HL-60/S4 treated with phorbol 12-myristate 13-acetate at 8.2 ng/mL for 4 days and 3 days (cell line): ENCODE measurements around the gene FLAD1.

Source experiments
- in situ Hi-C: fragments of 300-500 bp; cut with MboI; formaldehyde crosslinking; loops from 2 replicates; pipeline ENCODE4 v1.15.0; 2022; ENCODE audit warnings: low sequenced_read_pairs

The FLAD1 gene

DNA sequence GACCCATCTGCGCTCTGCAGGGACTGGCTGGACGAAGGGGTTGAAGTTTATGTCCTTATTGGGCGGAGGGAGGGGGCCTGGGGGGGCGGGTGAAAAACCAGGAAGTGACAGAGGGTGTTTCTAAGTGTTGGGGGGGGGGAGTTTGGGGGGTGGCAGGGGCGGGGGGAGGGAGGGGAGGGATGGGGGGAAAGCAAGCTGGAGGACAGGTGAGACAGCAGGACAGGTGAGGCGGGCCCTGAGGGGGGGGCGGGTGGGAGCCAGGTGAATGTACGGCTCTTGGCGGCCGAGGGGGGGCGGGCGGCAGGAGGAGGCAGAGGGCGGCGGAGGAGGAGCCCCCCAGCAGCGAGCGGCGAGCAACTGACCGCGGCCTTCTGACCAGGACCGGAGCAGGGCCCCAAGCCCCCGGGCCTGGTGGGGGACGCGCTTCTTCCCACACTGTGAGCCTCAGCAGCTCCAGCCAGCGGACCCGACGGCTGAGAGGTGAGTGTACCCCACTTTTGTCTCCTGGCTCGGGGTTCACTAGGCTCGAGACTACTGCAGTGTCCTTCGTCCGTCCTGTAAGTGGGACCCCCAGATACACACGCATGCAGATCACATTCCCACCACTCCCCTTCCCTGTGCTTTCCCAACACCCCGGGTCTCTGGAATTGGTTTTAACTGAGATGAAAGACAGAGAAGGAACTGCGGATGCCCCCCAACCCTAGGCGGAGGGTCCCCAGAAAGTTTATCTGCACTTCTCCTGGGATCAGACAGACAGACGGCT lies 19.5 kb downstream of the FLAD1 start, which contains the start of gene ZBTB7B:
ZBTB7B (plus strand) TSS at position 339 of the 763 bp plus-strand sequence. CDS start 11,859 bp downstream, outside the sequence.
- in situ Hi-C loops, result no loop called here

DNA sequence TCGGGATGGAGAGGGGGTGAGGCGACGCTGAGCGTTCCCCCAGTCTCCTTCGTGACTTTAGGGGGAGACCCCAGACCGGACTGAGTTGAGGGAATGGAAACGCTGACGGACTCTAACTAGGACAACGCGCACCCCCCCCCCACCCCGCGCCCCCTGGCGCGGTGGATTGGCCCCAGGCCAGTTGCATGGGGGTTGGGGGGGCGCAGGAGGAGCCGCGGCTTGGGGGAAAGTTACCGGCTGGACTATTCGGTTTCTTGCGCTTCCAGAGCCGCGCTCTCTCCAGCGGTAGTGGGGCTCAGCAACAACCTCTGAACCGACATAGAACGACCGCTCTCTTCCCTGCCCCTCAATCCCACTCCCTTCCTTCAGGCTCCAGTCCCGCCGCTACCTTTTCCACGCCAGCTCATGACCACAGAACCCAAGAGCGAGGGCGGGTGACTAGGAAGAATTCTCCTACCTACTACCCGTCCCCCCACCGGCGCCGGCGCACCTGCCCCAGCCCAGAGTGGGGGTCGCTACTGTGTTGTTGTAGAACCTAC lies 20.2 kb downstream of the FLAD1 start:
- in situ Hi-C loops, result no loop called here

DNA sequence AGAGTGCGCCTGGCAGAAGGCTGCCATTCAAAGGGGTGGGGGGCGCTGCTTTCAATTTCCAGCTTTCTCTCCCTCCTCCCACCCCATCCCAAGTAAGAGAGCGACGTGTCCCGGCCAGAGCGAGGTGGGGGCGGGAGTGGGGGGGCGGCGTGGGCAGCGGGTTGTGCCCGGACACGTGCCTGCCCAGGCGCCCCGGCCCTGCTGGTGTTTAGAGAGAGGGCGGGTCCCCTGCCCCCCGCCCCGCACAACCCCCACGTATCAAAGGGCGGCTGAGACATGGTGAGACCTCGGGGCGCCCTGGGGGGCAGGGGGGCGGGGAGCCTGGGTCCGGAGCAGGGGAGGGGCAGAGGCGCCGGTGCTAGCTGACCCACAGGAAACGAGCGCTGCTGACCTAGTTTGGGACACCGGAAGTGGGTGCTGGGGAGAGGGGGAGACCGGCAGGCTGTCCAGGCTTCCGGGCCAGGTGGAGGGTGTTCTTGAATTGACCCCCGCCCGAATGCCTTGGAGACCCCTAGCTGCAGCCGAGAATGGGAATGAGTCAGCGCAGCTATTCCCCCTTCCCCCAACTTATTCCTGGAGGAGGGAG lies 20.7 kb downstream of the FLAD1 start:
- in situ Hi-C loops, result no loop called here

DNA sequence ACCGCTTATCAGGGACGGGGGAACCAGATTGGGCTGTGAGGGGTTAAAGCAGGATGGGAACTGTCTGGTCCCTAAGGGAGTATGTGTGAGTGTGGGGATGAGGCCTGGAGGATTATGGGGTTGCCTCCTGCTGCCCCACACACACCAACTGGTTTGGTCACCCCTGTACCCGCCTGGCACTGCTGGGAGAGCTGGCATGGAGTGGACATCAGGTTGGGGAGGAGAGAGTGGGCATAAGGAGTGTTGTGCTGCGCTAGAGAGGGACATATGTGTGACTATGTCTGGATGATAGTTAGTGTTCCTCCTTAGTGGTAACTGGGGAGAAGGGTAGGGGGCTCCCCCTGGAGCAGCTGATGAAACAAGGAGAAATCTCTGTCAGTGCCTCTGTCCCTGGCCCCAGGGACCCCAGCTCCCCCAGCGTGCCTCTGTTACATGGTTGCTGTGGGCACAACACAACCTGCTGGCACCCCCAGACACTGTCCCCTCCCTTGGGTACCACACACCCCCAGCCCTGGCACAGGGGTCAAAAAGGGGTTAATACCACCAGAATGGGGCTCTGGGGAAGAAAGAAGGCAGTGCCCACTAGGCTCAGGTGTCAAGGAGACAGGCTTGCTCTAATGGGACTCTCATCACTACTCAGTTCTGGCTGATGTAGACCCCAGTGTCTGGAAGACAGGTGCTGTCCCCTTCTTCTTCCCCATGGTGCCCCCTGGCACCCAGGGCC lies 21.4 kb downstream of the FLAD1 start:
- in situ Hi-C loops, result no loop called here

DNA sequence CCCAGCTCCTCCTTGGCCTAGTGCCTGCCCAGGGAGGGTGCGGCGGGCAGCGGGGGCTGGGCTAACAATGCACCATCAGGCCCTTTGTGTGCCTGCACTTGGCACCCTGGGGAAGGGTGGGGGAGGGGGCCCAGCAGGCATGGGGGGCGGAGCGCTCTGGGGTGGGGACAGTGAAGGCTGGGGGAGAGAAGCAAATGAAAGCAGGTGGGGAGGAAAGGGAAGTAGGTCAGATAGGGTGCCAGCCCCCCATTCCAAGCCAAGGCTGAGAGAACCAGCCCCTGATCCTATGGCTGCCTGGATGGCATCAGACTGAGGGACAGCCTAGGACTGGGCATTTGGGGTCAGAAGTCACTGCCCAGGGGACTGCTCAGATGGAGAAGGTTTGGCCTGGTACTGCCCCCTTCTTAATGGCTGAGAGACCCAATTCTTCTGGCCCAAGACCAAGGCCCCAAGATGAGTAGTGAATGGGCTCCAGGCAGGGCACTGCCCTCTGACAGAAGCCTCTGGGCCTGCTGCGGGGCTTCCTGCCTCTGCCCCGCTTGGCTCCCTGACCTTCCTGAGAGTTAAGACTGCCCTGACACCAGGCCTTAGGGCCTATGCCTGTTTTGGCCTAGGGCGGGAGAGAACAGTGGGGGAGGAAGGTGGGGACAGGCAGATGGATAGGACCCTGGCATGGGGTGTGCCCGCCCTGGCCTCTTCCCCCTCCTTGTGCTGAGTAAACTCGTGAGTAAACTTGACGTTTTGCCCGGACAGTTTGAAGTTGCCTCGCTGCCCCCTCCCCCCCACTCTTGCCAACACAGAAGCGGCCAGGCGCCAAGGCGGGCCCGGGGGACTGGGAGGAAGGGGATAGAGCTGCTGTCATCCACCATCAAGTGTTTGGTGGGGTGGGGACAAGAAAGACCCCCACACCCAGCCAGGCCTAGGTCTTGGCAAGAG lies 22.2 kb downstream of the FLAD1 start:
- in situ Hi-C loops, result no loop called here

DNA sequence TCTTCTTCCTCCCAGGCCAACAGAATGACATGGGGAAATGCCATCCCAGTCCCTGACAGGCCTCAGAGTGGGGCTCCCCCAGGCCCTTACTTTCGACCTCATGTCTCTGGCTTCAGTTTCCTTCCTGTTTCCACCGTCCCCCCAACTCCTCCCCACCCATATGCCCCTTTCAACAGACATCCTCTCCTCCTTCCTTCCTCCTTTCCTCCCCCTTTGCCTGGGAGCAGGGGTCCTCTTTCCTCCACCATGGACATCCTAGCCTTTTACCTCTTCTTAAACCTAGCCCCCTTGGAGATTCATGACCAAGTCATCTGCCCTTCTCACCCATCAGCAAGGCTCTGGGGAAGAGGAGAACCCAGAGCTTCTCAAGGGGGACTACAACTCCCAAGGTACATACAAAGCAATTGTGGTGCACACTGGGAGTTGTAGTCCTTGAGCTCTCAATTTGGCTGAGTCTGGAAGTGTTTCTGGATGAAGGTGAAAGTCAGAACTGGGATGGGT lies 23.5 kb downstream of the FLAD1 start:
- in situ Hi-C loops, result no loop called here

DNA sequence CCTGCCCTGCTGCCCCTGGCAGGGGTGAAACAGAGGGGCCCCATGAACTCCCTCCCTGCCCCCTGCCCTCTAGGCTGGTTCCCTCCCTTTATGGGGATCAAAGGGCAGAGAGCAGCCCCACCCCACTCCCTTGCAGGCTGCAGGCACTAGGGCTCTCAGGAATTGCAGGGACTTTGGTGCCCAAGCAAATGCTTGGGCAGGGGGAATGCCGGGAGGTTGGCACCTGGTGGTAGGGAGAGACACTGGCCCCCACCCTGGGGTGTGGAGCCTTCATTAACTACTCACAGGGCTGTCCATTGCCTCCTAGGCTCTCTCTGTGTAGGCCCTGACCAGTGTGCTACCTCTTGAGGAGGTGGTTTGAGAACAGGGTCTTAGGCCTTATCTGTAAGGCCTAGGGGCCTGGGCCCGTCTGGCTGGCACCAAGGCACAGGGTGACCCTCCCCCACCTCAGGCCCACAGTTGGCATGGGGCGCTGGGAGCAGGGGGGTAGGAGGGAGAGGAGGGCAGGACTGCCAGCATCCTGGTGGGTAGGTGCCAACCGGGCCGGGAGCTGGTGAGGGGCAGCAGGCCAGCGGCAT lies 24.2 kb downstream of the FLAD1 start:
- in situ Hi-C loops, result no loop called here

DNA sequence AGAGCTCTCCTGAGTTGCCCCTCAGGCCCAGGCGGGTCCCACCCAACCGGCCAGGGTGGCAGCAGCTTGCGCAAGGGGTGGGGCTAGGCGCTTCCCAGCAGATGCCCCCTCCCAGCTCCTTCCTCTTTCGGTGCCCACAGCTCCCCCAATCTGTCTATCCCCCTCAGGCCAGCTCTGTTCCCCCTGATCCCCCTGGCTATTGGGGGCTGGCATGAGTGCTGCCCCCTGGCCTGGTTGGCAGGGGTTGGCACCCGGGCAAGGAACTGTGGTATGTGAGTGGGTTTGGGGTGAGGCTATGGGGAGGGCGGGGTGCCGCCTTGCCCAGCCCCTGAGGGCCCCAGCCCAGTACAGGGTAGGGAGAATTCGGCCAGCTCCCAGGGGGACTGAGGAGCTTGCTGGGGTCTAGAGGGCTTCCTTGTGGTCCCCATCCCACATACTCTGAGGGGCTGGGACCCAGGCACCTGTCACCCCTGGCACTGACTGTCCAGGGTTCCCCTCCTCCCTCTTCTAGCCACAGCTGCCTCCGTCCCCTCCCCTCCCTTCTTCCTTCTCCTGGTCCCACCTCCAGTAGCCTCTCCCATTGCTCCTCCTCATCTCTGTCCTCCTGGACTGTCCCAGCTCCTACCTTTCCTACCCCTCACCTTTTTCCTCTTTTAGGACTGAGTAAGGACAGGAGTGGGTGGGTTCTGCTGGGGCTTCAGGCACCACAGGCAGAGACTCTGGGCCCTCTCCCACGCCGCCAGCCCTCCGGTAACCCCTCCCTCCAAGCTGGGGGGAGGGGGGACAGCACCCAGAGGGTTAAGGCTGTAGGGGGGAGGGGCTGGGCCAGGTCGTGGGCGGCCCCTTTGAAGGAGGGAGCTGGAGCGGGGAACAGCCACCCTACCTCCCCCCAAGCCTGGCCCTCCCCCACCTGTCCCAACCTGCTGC lies 25.1 kb downstream of the FLAD1 start:
- in situ Hi-C loops, result no loop called here

DNA sequence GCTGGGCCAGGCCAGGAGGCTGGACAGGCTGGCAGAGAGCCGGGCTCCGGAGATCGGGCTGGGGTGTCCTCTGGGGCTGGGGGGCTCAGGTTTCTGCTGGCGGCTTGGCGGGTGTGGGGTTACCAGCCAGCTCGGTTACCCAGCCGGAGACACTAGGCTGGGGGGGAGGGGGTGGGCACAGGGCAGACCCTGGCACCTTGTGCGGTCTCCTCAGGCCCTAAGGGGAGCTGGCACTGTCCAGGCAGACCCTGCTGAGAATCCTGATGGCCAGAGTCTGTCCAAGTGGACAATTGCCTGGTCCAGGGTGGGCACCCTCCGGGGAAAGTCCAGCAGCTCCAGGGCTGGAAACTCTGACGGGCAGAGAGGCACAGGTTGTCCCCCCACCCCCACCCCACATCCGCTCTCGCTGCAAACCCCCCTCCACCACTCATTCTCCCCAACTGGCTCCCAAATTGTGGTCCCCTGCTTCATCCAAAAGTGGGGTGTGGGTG lies 26.1 kb downstream of the FLAD1 start:
- in situ Hi-C loops, result no loop called here

DNA sequence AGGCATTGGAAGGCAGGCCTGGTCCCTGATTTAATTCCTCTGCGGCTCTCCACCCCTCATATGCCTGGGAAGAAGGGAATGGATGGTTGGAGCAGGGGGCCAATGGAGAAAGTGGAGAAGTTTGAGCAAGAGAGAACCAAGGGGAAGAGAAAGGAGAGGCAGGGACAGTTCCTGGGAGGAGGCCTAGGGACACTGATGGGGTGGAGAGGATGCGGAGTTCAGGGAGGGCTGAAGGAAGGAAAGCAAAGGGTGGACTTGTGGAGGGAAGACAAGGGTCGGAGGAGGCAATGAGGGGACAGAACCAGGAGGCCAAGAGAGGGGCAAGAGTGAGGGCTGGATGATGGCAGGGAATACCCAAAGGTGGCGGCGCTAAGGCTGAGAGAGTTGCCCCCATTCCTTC lies 26.6 kb downstream of the FLAD1 start:
- in situ Hi-C loops, result no loop called here

DNA sequence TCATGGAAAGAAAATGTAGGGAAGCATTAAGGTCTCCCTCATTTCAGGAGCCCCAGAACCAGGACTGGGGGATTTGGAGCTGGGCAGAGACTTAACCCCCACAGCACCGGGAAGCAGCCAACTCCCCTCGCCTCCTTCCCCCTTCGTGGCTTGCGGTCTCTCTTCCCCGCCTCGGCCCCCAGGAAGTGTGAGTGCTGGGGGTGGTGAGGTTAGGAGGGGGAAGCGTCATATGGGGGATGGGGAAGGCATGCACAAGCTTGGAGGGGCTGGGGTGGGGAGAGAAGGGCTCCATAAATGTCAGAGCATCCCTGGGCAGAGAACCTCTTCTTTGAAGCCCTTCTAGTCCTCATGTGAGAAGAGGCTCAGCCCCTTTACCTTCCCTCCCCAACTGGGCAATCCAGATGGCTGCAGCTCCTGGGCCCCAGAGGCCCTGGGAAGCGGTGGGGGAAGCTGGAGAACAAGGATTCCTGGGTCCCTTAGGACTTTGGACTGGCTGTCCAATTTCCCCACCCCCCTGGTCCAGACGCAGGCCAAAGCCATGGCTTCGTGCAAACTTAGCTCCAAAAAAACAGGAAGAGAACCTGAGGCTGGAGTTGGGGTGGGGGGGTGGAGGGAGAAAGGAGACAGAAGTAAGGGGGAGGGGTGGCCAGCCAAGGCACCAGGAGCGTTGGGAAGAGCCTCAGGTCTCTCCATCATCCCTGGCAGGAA lies 27.2 kb downstream of the FLAD1 start:
- in situ Hi-C loops, result no loop called here

DNA sequence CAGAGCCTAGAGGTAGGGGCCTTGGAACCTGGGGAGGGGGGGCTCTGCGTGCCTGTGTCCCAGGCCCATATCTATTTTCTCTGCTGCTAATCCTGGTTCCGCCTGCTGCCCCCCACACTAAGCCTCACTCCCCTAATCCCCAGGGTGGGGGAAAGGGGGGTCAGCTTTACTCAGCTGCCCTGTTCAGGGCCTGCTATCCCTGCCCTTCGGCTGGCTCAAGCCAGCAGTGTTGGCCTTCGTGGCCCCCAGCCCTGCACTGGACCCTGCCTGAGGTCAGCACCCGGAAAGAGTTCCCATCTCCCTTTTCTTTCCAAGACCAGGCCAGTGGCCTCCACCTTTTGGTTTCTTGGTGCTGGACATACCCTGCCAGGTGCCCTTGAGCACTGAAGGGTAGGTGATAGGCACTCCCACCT lies 27.9 kb downstream of the FLAD1 start:
- in situ Hi-C loops, result no loop called here

DNA sequence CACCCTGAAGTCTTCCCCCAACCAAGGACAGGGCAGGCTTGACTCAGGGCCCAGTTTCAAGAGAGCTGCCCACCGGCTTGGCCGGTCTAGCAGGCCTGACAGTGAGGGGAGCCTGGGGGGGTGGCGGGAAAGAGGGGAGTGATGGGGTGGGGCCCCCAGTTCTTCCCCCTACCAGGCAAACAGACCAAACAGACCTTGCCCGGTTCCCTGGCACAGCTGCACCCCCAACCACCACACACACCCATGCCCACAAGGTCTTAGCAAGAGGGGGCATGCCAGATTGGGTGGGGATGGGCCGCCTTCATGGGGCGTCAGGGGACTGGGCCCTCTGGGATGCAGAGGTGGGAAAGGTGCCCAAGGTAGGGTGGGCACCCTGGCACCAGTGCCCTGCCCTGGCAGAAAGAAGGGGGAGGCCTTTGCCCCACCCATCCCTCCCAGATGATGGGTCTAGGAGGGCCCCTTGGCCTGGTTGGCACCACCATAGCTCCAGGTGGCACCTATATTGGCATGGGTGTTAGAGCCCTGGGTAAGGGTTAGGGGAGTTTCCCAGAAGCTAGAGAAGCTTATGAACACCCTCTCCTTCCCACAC lies 28.4 kb downstream of the FLAD1 start:
- in situ Hi-C loops, result no loop called here

DNA sequence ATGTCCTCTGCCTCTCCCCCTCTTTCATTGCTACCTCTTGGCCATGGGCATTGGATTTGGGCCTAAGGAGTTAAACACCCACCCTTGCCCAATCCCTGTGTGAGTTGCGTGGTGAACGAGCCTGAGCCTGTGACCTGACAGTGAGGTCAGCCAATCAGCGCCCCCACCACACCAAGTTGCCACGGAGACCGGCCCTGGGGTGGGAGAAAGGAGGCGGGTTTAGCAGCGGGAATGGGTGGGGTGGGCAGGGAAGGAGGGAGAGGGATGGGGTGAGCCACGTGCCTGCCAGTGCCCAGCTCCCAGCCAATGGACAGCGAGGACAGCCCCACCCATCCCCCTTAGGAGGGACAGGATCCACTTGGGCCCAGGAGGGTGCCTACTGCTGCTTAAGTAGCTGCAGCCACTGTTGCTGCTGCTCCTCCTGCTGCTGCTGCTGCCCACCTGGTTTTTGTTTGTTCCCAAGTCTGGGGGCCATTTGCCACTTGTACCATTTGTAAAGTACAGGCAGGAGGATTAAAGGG lies 28.9 kb downstream of the FLAD1 start:
- in situ Hi-C loops, result no loop called here

DNA sequence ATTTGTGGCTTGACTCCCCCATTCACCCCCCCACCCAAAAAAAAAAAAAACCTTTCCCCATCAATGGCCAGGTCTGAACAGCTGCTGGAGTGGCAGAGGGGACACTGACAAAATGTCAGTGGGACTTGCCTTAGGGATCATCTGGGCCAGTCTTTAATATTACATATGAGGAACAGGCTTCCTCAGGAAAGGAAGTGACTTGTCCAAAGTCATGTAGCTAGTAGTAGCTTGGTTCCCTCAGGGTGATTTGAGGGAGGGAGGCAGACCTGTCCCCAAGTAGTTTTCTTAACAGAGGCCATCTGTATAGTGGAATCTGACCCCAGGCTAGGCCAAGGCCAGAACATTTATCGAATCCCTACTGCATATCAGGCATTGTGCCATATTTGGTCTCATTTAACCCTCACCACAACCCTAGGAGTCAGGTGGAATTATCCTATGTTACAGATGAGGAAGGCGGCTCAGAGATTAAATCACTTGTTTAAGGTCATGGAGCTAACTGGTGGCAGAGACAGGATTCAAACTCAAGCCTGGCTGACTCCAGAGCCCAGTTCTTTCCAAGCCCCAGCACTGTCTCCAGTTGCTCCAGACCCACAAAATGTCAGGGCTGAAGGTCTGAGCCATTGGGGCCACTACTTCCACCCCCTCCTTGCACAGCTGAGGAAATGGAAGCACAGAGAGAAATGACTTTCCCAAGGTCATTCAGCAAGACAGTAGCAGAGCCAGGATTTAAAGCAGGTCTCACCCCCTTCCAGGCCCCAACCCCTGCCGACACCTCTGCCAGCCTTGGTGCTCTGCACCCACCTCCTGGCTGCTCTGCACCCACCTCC lies 29.8 kb downstream of the FLAD1 start:
- in situ Hi-C loops, result no loop called here

DNA sequence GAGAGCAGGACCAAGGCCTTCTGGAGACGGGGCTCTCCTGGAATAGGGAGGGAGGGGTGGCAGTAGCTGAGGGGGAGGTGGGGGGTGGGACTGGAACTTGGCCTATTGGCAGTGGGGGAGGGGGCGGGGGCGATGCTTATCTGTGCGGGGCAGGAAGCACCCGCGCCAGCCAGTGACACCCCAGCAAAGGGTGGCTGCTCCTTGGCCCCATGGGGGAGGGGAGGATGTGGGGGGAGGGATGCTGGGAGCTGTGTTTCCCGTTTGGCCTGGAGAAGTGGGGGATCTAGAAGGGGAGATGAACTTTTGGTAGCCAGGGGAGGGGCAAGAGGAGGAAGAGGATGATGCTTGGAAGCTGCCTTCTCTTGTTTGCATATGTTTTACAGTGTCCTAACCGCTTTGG lies 30.5 kb downstream of the FLAD1 start:
- in situ Hi-C loops, result no loop called here
